SW 1271 (cell line): Measurements from ENCODE around the gene ISY1.
"Not testable (repeated sequence)": the region's sequence is repeated elsewhere in the genome, so short reads cannot be mapped to it uniquely, and the experiment has no call there.

ENCODE experiments used
- DNase-seq, 2 experiments: peaks; one replicate each; lab custom pipeline; 2025; lab: John Stamatoyannopoulos, UW

ISY1 gene

GRCh38 chr3:129160891-129161859 lies at the start of gene ISY1:
ISY1 (minus strand) TSS chr3:129161063; CDS start chr3:129160975, 88 bp downstream.
- peak; percentile 94 to 98 for DNase-seq

GRCh38 chr3:129207479-129207878 lies 46.6 kb upstream of the ISY1 start:
- no peak for DNase-seq

GRCh38 chr3:129205109-129205832 lies 44.4 kb upstream of the ISY1 start:
- DNase-seq, result no peak

- DNase-seq, result no peak
Observed at GRCh38 chr3:129204473-129204872, 43.6 kb upstream of the ISY1 start.

- DNase-seq, result no peak
Observed at GRCh38 chr3:129199366-129199765, 38.5 kb upstream of the ISY1 start.

GRCh38 chr3:129197321-129197720 lies 36.5 kb upstream of the ISY1 start:
- DNase-seq, result no peak

GRCh38 chr3:129196601-129197000 lies 35.7 kb upstream of the ISY1 start:
- no peak for DNase-seq

- DNase-seq, result peak; percentile 23 to 65
Observed at GRCh38 chr3:129195731-129196256, 34.9 kb upstream of the ISY1 start.

- not testable (repeated sequence) for DNase-seq
Observed at GRCh38 chr3:129189793-129190192, 28.9 kb upstream of the ISY1 start.

- no peak for DNase-seq
Observed at GRCh38 chr3:129187857-129188256, 27.0 kb upstream of the ISY1 start.

- no peak for DNase-seq
Observed at GRCh38 chr3:129185783-129186182, 24.9 kb upstream of the ISY1 start.

- not testable (repeated sequence) for DNase-seq
Observed at GRCh38 chr3:129184784-129185542, 24.1 kb upstream of the ISY1 start.

- no peak for DNase-seq
Observed at GRCh38 chr3:129184396-129184657, 23.5 kb upstream of the ISY1 start.

GRCh38 chr3:129183569-129184395 lies 22.9 kb upstream of the ISY1 start, which contains the start of gene CNBP:
CNBP (minus strand) TSS chr3:129183896; CDS start chr3:129171757, 12,139 bp downstream.
- DNase-seq, result peak; percentile 75 to 89

GRCh38 chr3:129182390-129183185 lies 21.7 kb upstream of the ISY1 start:
- DNase-seq, result peak in 1 of 2 experiments; percentile 26

GRCh38 chr3:129181819-129182218 lies 21.0 kb upstream of the ISY1 start:
- no peak for DNase-seq

- no peak for DNase-seq
Observed at GRCh38 chr3:129180461-129180860, 19.6 kb upstream of the ISY1 start.

GRCh38 chr3:129176051-129176450 lies 15.2 kb upstream of the ISY1 start:
- DNase-seq, result no peak

- DNase-seq, result no peak
Observed at GRCh38 chr3:129173725-129174124, 12.9 kb upstream of the ISY1 start.

- no peak for DNase-seq
Observed at GRCh38 chr3:129173206-129173605, 12.3 kb upstream of the ISY1 start.
